ENCODE results near the gene CDS2. TPM values are rescaled to one million over a fixed set of nuclear protein-coding genes. Genes with fewer than 3 reads are reported as not detected.

CDS2 gene
- total and polyA plus RNA-seq, 2 of the 13 experiments (the other 11 are each of a cell fraction or from before 2014, with no cell fraction given), result 81.3 to 153 TPM

DNA sequence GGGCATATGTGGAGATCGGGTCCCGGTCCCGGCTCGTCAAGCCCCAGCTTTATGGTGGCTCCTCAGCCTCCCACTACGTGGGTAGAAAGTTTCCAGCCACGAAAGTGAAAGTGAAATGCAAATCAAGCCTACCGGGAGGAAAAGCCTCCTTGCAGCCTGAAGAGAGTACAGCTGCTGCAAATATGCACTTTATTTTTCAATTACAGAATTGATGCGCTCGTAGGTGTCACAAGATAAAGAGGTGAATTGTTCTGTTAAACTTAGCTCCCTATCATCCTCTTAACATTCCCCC is 6.7 kb upstream of the CDS2 start (continued):
- TF ChIP-seq, protein P1, sequence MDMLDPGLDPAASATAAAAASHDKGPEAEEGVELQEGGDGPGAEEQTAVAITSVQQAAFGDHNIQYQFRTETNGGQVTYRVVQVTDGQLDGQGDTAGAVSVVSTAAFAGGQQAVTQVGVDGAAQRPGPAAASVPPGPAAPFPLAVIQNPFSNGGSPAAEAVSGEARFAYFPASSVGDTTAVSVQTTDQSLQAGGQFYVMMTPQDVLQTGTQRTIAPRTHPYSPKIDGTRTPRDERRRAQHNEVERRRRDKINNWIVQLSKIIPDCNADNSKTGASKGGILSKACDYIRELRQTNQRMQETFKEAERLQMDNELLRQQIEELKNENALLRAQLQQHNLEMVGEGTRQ (IDR thresholded peaks at IDR 0.05; ENCODE audit: low read depth, low read length), result no peak; the same call in 1 of the 2 replicates
- TF ChIP-seq, protein P1 (CRISPR knock-in tag; IDR thresholded peaks at IDR 0.05; ENCODE audit: borderline replicate concordance), result no peak
- TF ChIP-seq ZFP36L1 (CRISPR knock-in tag; IDR thresholded peaks at IDR 0.05), result no peak
- no peak for TF ChIP-seq EED (CRISPR knock-in tag; IDR thresholded peaks at IDR 0.05)
- TF ChIP-seq HNF4A (CRISPR knock-in tag; IDR thresholded peaks at IDR 0.05), result no peak
- no peak for TF ChIP-seq ZNF644 (CRISPR knock-in tag; IDR thresholded peaks at IDR 0.05; ENCODE audit: low read depth)
- TF ChIP-seq SIX1 (CRISPR knock-in tag; IDR thresholded peaks at IDR 0.05; ENCODE audit: borderline replicate concordance), result peak; percentile 41; the same call in 1 of the 2 replicates
- TF ChIP-seq, protein P2, sequence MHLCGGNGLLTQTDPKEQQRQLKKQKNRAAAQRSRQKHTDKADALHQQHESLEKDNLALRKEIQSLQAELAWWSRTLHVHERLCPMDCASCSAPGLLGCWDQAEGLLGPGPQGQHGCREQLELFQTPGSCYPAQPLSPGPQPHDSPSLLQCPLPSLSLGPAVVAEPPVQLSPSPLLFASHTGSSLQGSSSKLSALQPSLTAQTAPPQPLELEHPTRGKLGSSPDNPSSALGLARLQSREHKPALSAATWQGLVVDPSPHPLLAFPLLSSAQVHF (CRISPR knock-in tag; IDR thresholded peaks at IDR 0.05), result no peak
- TF ChIP-seq, protein P3, sequence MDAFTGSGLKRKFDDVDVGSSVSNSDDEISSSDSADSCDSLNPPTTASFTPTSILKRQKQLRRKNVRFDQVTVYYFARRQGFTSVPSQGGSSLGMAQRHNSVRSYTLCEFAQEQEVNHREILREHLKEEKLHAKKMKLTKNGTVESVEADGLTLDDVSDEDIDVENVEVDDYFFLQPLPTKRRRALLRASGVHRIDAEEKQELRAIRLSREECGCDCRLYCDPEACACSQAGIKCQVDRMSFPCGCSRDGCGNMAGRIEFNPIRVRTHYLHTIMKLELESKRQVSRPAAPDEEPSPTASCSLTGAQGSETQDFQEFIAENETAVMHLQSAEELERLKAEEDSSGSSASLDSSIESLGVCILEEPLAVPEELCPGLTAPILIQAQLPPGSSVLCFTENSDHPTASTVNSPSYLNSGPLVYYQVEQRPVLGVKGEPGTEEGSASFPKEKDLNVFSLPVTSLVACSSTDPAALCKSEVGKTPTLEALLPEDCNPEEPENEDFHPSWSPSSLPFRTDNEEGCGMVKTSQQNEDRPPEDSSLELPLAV (CRISPR knock-in tag; conservative IDR thresholded peaks at IDR 0.05; ENCODE audit: low read depth), result no peak
- no peak for TF ChIP-seq ZNF563 (CRISPR knock-in tag; IDR thresholded peaks at IDR 0.05)
- TF ChIP-seq PHB2 (IDR thresholded peaks at IDR 0.05; ENCODE audit: partially characterized antibody), result no peak
- no peak for TF ChIP-seq ZBTB8A (CRISPR knock-in tag; IDR thresholded peaks at IDR 0.05; ENCODE audit: borderline replicate concordance, low read depth)
- TF ChIP-seq, protein P4, sequence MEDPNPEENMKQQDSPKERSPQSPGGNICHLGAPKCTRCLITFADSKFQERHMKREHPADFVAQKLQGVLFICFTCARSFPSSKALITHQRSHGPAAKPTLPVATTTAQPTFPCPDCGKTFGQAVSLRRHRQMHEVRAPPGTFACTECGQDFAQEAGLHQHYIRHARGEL (CRISPR knock-in tag; IDR thresholded peaks at IDR 0.05), result no peak
- TF ChIP-seq, protein P5, sequence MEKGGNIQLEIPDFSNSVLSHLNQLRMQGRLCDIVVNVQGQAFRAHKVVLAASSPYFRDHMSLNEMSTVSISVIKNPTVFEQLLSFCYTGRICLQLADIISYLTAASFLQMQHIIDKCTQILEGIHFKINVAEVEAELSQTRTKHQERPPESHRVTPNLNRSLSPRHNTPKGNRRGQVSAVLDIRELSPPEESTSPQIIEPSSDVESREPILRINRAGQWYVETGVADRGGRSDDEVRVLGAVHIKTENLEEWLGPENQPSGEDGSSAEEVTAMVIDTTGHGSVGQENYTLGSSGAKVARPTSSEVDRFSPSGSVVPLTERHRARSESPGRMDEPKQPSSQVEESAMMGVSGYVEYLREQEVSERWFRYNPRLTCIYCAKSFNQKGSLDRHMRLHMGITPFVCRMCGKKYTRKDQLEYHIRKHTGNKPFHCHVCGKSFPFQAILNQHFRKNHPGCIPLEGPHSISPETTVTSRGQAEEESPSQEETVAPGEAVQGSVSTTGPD (CRISPR knock-in tag; IDR thresholded peaks at IDR 0.05), result no peak
- no peak for TF ChIP-seq SNAI1 (CRISPR knock-in tag; IDR thresholded peaks at IDR 0.05; ENCODE audit: borderline replicate concordance)
- TF ChIP-seq, protein P6, sequence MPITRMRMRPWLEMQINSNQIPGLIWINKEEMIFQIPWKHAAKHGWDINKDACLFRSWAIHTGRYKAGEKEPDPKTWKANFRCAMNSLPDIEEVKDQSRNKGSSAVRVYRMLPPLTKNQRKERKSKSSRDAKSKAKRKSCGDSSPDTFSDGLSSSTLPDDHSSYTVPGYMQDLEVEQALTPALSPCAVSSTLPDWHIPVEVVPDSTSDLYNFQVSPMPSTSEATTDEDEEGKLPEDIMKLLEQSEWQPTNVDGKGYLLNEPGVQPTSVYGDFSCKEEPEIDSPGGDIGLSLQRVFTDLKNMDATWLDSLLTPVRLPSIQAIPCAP (CRISPR knock-in tag; IDR thresholded peaks at IDR 0.05; ENCODE audit: low read depth), result peak; percentile 96
- no peak for TF ChIP-seq ZNF841 (CRISPR knock-in tag; IDR thresholded peaks at IDR 0.05; ENCODE audit: borderline replicate concordance)
- no peak for TF ChIP-seq ZNF747 (CRISPR knock-in tag; IDR thresholded peaks at IDR 0.05; ENCODE audit: borderline replicate concordance)
- TF ChIP-seq DNMT1 (CRISPR knock-in tag; IDR thresholded peaks at IDR 0.05), result no peak
- no peak; the same call in 1 of the 2 replicates for TF ChIP-seq HDAC2 (CRISPR knock-in tag; IDR thresholded peaks at IDR 0.05)
- TF ChIP-seq MAFF (IDR thresholded peaks at IDR 0.05; ENCODE audit: low read depth, low read length), result no peak
- no peak for TF ChIP-seq TBX2 (CRISPR knock-in tag; IDR thresholded peaks at IDR 0.05; ENCODE audit: borderline replicate concordance)
- TF ChIP-seq, protein P7, sequence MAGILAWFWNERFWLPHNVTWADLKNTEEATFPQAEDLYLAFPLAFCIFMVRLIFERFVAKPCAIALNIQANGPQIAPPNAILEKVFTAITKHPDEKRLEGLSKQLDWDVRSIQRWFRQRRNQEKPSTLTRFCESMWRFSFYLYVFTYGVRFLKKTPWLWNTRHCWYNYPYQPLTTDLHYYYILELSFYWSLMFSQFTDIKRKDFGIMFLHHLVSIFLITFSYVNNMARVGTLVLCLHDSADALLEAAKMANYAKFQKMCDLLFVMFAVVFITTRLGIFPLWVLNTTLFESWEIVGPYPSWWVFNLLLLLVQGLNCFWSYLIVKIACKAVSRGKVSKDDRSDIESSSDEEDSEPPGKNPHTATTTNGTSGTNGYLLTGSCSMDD (CRISPR knock-in tag; IDR thresholded peaks at IDR 0.05), result no peak
- TF ChIP-seq KAT8 (CRISPR knock-in tag; IDR thresholded peaks at IDR 0.05), result peak; percentile 85; the same call in 1 of the 2 replicates

Measured in HepG2 (cell line).